Hepatocyte (in vitro differentiated cells): ENCODE data around the gene CCDC70. TPM values are rescaled to one million over a fixed set of nuclear protein-coding genes. Genes with fewer than 3 reads are reported as not detected.
"Not testable (repeated sequence)": the region's sequence is repeated elsewhere in the genome, so short reads cannot be mapped to it uniquely, and the experiment has no call there.

Experiments used
- DNase-seq: peaks from one replicate; pipeline ENCODE4 v3.0.0-alpha.2; 2016; ENCODE audit warnings: low spot score
- H2AFZ ChIP-seq: fragments of 200-600 bp; sonication (generic); 2 replicates; pipeline ENCODE4 v1.6.0; 2016; ENCODE audit warnings: antibody characterized with exemption, mild to moderate bottlenecking
- H3K27ac ChIP-seq: fragments of 200-600 bp; sonication (generic); 2 replicates; pipeline ENCODE4 v1.5.1; 2016; ENCODE audit warnings: mild to moderate bottlenecking
- H3K27me3 ChIP-seq: fragments of 200-600 bp; sonication (generic); 2 replicates; pipeline ENCODE4 v1.6.1; 2016
- H3K36me3 ChIP-seq: fragments of 200-600 bp; sonication (generic); replicated peaks from 2 replicates; pipeline ENCODE4 v1.5.1; 2016; ENCODE audit warnings: low read depth; ENCODE audit not compliant: insufficient read depth
- H3K4me1 ChIP-seq: fragments of 200-600 bp; sonication (generic); 2 replicates; pipeline ENCODE4 v1.5.1; 2016; ENCODE audit warnings: mild to moderate bottlenecking, moderate library complexity; ENCODE audit not compliant: insufficient read depth
- H3K4me2 ChIP-seq: fragments of 200-600 bp; sonication (generic); 2 replicates; pipeline ENCODE4 v1.6.0; 2016
- H3K4me3 ChIP-seq: fragments of 200-600 bp; sonication (generic); 2 replicates; pipeline ENCODE4 v1.5.1; 2016; ENCODE audit warnings: mild to moderate bottlenecking
- H3K79me2 ChIP-seq: fragments of 200-600 bp; sonication (generic); 2 replicates; pipeline ENCODE4 v1.6.0; 2017; ENCODE audit warnings: mild to moderate bottlenecking
- H3K9me2 ChIP-seq: fragments of 200-600 bp; sonication (generic); replicated peaks from 2 replicates; pipeline ENCODE4 v1.6.0; 2017; ENCODE audit warnings: mild to moderate bottlenecking; ENCODE audit not compliant: insufficient read depth
- H3K9me3 ChIP-seq: fragments of 200-600 bp; sonication (generic); 2 replicates; pipeline ENCODE4 v1.5.1; 2016; ENCODE audit warnings: low read depth, mild to moderate bottlenecking
- H4K20me1 ChIP-seq: fragments of 200-600 bp; sonication (generic); 2 replicates; pipeline ENCODE4 v1.6.0; 2016; ENCODE audit warnings: mild to moderate bottlenecking; ENCODE audit not compliant: insufficient read depth, poor library complexity, severe bottlenecking
- EZH2 ChIP-seq: fragments of 200-600 bp; sonication (generic); IDR thresholded peaks from 2 replicates; pipeline ENCODE4 v1.6.1; 2016; ENCODE audit warnings: antibody characterized with exemption, mild to moderate bottlenecking, borderline replicate concordance
- EZH2phosphoT487 ChIP-seq: fragments of 200-600 bp; sonication (generic); IDR thresholded peaks from one replicate; pipeline ENCODE4 v1.6.1; 2018; ENCODE audit warnings: antibody characterized with exemption, mild to moderate bottlenecking, low read depth, moderate library complexity; ENCODE audit not compliant: unreplicated experiment, severe bottlenecking
- WGBS: methylation state at CpG from one replicate; pipeline ENCODE4 v1.1.6; 2016; ENCODE audit warnings: low lambda C conversion rate; ENCODE audit errors: missing lambda C conversion rate; 5-methylcytosine and 5-hydroxymethylcytosine counted together
- polyA plus RNA-seq: library from polyadenylated mRNA; unstranded; fragments of >200 nt; fragmentation: Nextera tagmentation; extraction: Ambion mirVana; gene quantifications from 2 replicates; pipeline ENCODE4 v1.2.1, GENCODE V29; 2016
- total RNA-seq: library from RNA; depleted of rRNA; stranded (reverse); fragments of >200 nt; gene quantifications from 2 replicates; pipeline ENCODE4 v1.2.3, GENCODE V29; 2014
- TF ChIP-seq, protein P1 (sequence below): fragments of 200-600 bp; sonication (generic); IDR thresholded peaks from 2 replicates; pipeline ENCODE4 v1.5.1; 2016; ENCODE audit warnings: antibody characterized with exemption, mild to moderate bottlenecking; ENCODE audit not compliant: poor library complexity

Gene CCDC70
- total and polyA plus RNA-seq, 2 experiments from 2014 or later: not detected

DNA sequence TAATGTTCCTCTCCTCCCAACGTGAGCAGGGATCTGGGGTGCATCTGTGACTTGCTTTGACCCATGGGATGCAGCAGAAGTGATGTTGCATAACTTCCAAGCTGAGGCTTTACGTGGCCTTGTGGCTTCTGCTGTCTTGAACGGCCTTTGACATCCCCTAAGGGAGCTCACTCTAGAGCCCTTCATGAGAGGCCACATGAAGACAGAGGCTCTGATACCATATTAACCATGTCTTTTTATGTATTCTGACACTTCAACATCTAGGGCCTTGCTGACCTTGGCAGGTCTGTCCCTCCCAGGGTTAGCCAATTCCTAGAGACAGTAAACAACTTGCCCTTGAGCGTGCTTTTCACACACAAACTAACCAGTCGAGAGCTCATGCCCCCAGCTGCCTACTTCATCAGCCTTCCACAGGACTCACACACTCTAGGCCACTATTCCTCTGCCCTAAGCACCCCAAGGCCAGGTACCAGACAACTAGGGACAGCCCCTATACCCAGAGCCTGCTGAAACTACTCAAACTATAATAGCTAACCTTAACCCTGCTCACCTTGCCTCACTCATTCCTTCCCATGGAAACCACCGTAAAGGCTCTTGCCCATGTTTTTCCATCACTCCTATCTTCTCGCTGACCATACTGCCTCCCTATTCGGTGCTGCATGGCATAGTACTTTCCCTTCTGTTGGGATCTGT lies 45.4 kb downstream of the CCDC70 start:
- no peak for DNase-seq
- WGBS: 86% methylated on average over 8 of the region's 8 CpGs
- H3K4me3 ChIP-seq: no peak overlapping the region
- H3K79me2 ChIP-seq: no peaks in the 10 kb centered on the region
- no peaks in the 10 kb centered on the region for H3K4me1 ChIP-seq
- H3K27me3 ChIP-seq: no peaks in the 10 kb centered on the region
- H3K27ac ChIP-seq: no peak overlapping the region
- H2AFZ ChIP-seq: no peak overlapping the region
- H3K4me2 ChIP-seq: no peak overlapping the region
- no peak for TF ChIP-seq EZH2phosphoT487
- TF ChIP-seq, protein P1, sequence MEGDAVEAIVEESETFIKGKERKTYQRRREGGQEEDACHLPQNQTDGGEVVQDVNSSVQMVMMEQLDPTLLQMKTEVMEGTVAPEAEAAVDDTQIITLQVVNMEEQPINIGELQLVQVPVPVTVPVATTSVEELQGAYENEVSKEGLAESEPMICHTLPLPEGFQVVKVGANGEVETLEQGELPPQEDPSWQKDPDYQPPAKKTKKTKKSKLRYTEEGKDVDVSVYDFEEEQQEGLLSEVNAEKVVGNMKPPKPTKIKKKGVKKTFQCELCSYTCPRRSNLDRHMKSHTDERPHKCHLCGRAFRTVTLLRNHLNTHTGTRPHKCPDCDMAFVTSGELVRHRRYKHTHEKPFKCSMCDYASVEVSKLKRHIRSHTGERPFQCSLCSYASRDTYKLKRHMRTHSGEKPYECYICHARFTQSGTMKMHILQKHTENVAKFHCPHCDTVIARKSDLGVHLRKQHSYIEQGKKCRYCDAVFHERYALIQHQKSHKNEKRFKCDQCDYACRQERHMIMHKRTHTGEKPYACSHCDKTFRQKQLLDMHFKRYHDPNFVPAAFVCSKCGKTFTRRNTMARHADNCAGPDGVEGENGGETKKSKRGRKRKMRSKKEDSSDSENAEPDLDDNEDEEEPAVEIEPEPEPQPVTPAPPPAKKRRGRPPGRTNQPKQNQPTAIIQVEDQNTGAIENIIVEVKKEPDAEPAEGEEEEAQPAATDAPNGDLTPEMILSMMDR: no peak
- no peak for TF ChIP-seq EZH2
- no peaks in the 10 kb centered on the region for H3K36me3 ChIP-seq
- H3K9me2 ChIP-seq: no peaks in the 10 kb centered on the region
- no peaks in the 10 kb centered on the region for H4K20me1 ChIP-seq
- no peaks in the 10 kb centered on the region for H3K9me3 ChIP-seq

DNA sequence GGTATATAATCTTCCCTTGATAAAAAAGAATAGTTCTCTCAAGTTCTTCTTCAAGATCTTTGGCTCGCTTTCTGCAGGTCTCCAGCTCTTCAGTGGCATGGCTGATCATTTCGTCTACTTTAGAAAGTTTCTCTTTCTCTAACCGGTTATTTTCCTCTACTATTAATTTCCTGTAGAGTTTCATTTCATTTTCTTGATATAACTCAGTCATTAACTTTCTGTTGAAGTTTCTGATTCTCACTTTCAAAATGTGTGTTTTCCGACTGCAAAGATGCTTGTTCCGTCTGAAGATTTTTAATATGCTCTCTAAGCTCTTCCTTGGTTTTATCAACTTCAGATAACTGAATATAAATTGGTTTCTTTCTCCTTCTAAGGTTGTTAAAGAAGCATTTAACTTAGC lies 47.5 kb downstream of the CCDC70 start:
- H3K79me2 ChIP-seq, H3K4me2 ChIP-seq, H3K36me3 ChIP-seq, H4K20me1 ChIP-seq, H3K4me3 ChIP-seq, H3K27ac ChIP-seq, H3K27me3 ChIP-seq, H3K9me3 ChIP-seq, H3K4me1 ChIP-seq, H3K9me2 ChIP-seq, H2AFZ ChIP-seq, DNase-seq: not testable (repeated sequence)
- 95% methylated on average over 5 of the region's 5 CpGs for WGBS

DNA sequence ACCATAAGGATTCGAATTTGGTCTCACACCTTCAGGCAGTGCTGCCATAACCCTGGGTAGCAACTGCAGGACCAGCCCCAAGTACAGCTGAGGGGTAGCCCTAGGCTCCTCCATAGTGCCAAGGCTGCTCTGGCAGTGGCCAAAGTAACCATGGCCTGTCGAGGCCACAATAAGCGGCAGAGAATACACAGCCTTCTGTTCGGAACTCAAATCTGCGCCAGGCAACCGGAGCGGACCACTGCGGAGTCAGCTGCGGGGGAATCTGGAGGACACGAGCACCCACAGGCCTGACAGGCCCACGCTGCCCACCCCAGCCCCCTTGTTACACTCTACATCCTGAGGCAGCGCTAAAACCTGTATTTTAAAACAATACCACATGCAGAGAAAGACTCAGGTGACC lies 48.7 kb downstream of the CCDC70 start:
- H3K4me2 ChIP-seq: no peak overlapping the region
- H3K9me3 ChIP-seq: no peaks in the 10 kb centered on the region
- no peak overlapping the region for H3K27ac ChIP-seq
- TF ChIP-seq EZH2: no peak
- TF ChIP-seq, protein P1: no peak
- no peak for TF ChIP-seq EZH2phosphoT487
- no peaks in the 10 kb centered on the region for H3K79me2 ChIP-seq
- H3K4me1 ChIP-seq: no peaks in the 10 kb centered on the region
- no peaks in the 10 kb centered on the region for H3K36me3 ChIP-seq
- DNase-seq: no peak
- H3K4me3 ChIP-seq: no peak overlapping the region
- H4K20me1 ChIP-seq: no peaks in the 10 kb centered on the region
- no peaks in the 10 kb centered on the region for H3K9me2 ChIP-seq
- no peaks in the 10 kb centered on the region for H3K27me3 ChIP-seq
- H2AFZ ChIP-seq: no peak overlapping the region
- 96% methylated on average over 12 of the region's 12 CpGs for WGBS

DNA sequence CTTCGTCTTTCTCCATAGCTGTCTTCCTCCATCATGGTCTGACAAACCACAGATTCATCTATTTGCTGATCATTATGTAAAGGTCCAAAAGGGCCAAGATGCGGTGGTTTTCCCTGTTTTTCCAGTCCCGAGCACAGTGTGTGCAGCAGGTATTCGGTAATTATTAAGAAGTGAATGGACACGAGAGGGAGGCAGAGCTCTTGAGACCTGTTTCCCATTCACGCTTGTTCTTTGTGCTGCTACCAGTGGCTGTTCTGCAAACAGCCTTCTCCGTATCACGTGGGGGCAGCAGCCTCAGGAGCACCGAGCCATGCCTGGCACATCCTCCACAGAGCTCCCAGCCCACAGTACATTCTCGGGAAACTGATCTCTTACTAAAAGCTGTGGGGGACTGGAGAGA lies 50.3 kb downstream of the CCDC70 start:
- no peak overlapping the region for H3K27ac ChIP-seq
- no peak overlapping the region for H3K4me3 ChIP-seq
- no peaks in the 10 kb centered on the region for H3K36me3 ChIP-seq
- no peaks in the 10 kb centered on the region for H3K27me3 ChIP-seq
- H3K9me2 ChIP-seq: no peaks in the 10 kb centered on the region
- TF ChIP-seq, protein P1: no peak
- no peak for TF ChIP-seq EZH2phosphoT487
- no peak for TF ChIP-seq EZH2
- DNase-seq: no peak
- H3K79me2 ChIP-seq: no peaks in the 10 kb centered on the region
- H2AFZ ChIP-seq: no peak overlapping the region
- 75% methylated on average over 10 of the region's 10 CpGs for WGBS
- H3K4me2 ChIP-seq: no peak overlapping the region
- no peaks in the 10 kb centered on the region for H3K9me3 ChIP-seq
- H3K4me1 ChIP-seq: no peaks in the 10 kb centered on the region
- H4K20me1 ChIP-seq: no peaks in the 10 kb centered on the region
